GM03348 (cell line): Measurements from ENCODE around the gene TBX6.

ENCODE experiments used
- DNase-seq: peaks from one replicate; pipeline ENCODE4 v3.0.0; 2012; ENCODE audit warnings: low spot score

Gene TBX6

GRCh38 chr16:30086291-30087140, 5.2 kb downstream of the TBX6 start:
- DNase-seq = no peak

GRCh38 chr16:30085820-30086219, 5.9 kb downstream of the TBX6 start:
- DNase-seq = no peak

GRCh38 chr16:30085247-30085646, 6.5 kb downstream of the TBX6 start:
- no peak for DNase-seq

GRCh38 chr16:30084816-30085159, 6.9 kb downstream of the TBX6 start:
- DNase-seq = peak; percentile 40

- no peak for DNase-seq
Measured at GRCh38 chr16:30084096-30084815, 7.5 kb downstream of the TBX6 start.

- DNase-seq = no peak
Measured at GRCh38 chr16:30083216-30084055, 8.3 kb downstream of the TBX6 start.

GRCh38 chr16:30082545-30083090, 9.1 kb downstream of the TBX6 start:
- no peak for DNase-seq

- DNase-seq = no peak
Measured at GRCh38 chr16:30079480-30079879, 12.2 kb downstream of the TBX6 start.

- no peak for DNase-seq
Measured at GRCh38 chr16:30078744-30079143, 13.0 kb downstream of the TBX6 start.

GRCh38 chr16:30077656-30078055, 14.1 kb downstream of the TBX6 start:
- DNase-seq = no peak

- peak; percentile 47 for DNase-seq
Measured at GRCh38 chr16:30076276-30076791, 15.4 kb downstream of the TBX6 start.

- peak; percentile 94 for DNase-seq
Measured at GRCh38 chr16:30075503-30076275, 16.0 kb downstream of the TBX6 start, which contains the start of gene PPP4C. TSS of gene PPP4C (plus strand) at chr16:30075994. CDS start at chr16:30076378, 384 bp downstream.

- no peak for DNase-seq
Measured at GRCh38 chr16:30070490-30070889, 21.2 kb downstream of the TBX6 start.

- no peak for DNase-seq
Measured at GRCh38 chr16:30069611-30070462, 21.9 kb downstream of the TBX6 start.

- no peak for DNase-seq
Measured at GRCh38 chr16:30068750-30069610, 22.7 kb downstream of the TBX6 start.

GRCh38 chr16:30068333-30068732, 23.4 kb downstream of the TBX6 start:
- no peak for DNase-seq

- no peak for DNase-seq
Measured at GRCh38 chr16:30067584-30067916, 24.2 kb downstream of the TBX6 start.

- DNase-seq = no peak
Measured at GRCh38 chr16:30066761-30067583, 24.8 kb downstream of the TBX6 start.
